Right renal pelvis (tissue), 4 donors: ENCODE measurements around the gene MCC. TPM values are rescaled to one million over a fixed set of nuclear protein-coding genes. Genes with fewer than 3 reads are reported as not detected.

Experiments
- DNase-seq, 4 donors: peaks; one replicate each; pipeline ENCODE4 v3.0.0-alpha.2; 2013; ENCODE audit warnings: low read depth in 4 of 4, low spot score in 3 of 4, missing footprints in 1 of 4
- polyA plus RNA-seq, 4 donors: library from polyadenylated mRNA; unstranded; fragments of 120-200 nt; gene quantifications; one replicate each; pipeline ENCODE4 v1.2.1, GENCODE V29; 2013; ENCODE audit not compliant: insufficient read length in 4 of 4

MCC gene
- polyA plus RNA-seq, 4 donors = 27.6 to 34.8 (median 32.4) TPM

DNA sequence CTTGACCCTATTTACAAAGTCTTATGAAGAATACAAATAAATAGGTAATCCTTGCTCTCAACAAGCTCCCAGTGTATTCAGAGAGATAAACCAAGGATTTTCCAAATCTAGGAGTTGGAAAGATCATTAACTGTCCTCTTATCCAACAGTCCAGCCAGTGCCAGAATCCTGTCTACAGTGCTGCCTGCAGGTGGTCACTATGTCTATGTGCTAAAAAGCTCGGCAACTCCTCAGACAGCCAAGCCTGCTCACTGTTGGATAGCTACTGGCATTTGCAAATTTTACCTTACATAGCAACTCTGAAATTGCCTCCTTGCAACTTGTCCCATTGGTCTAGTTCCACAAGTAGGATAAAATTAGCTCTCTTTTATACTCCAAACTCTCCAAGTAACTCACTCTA lies 324.2 kb downstream of the MCC start:
- DNase-seq = no peak

DNA sequence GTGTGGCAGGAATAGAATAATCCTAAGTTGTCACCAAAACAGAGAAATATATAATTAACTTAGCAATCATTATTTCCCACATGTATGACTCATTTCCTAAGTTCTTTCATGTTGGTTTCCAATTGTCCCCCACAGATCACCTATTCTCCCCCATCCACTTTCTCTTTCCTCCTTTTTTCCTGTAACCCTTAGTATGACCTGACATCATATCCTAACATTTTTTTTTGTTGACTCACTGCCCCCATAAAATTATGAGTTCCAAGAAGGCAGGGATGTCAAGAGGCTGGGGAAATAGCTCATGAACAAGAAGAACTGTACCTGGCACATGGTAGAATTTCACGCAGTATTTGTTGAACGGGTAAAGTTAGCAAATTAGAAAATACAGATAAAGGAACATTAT lies 324.9 kb downstream of the MCC start:
- no peak for DNase-seq

DNA sequence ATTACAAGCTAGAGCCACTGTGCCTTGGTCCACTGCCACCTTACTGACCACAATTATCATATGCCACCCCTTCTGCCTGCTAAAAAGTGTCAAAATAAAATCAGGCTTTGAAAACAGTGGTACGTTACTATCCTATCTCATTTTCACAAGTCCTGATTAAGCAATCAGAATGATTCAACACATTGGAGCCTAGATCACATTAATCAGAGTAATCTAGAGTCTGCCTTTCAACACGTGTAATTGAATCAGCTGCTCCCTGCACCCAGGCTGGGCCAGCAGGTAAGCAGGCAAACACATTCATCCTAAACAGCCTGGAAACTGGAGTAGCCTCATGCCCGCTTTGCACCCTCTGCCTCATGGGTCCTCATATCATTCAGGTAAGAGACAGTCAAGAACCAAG lies 325.5 kb downstream of the MCC start:
- DNase-seq = no peak

DNA sequence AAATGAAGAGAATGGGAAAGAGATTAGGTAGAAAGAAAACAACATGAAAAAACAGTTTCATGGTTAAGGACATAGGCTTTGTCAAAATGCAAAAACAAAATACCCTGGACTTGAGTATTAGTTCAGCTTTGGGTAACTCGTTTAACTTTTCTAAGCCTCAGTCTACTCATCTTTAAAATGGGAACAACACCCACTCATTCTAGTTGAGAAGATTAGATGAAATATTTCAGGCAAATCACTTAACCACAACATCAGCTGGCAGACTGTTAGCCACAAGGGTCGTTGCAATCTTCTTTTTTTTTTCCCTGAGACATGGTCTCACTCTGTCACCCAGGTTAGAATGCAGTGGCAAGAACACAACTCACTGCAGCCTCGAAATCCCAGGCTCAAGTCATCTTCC lies 326.0 kb downstream of the MCC start:
- DNase-seq = no peak

DNA sequence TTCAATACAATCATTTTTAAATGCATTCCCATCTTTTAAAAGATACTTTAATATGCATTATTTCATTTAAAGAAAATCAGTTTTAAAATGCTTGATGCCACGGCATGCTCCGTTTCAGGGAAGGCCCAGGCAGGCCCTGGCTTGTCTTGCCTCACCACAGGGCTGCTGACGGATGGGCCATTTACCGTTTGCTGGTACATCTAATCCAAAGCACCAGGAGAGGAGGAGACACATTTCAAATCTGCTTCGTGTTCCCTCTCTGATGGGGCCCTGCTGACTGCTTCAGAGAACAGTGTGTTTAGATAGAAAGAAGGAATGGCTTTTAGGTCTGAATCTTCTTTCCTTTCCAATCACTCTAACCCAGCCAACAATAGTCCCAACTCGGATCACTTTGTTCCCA lies 326.4 kb downstream of the MCC start:
- DNase-seq = no peak

DNA sequence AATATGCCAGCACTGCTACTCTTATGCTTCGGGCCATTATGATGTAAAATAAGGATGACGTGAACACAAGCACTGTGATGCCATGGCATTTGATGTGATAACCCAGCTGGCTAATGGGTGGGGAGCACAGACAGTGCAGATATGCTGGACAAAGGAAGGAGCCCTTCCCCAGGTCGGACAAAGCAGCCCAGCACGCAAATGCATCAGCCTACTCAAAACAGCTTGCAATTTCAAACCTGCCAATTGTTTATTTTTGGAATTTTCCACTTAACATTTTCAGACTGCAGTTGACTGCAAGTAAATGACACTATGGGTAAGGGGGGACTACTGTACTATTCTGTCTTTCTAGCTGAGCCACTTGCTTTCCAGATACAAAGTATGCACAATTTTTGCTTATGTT lies 330.4 kb downstream of the MCC start:
- no peak for DNase-seq

DNA sequence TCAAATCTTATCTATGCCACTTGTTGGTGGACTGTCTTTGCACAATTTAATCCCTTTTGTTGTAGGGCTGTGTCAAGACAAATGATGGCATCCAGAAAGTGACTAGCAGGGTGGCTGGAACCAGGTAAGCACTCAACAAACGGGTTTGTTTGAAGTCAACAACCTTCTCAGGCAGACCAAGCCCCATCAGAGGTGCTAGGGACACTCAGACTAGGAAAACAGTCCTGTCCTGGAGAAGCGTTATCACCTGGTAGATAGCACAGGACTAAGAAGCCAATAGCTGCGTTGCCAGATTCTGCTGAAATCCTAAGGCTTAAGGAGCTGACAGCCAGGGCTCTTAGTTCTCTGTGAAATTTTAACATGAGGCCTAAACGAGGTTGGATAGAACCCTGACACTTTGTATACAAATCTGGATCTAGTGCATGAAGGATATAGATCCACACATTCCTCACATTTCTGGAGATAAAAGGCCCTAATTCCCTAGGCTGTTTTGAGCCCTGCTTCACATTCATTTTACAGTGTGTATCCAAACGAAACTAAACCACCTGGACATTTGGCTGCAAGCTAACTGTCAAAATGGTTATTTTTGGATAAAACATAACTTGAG lies 331.9 kb downstream of the MCC start:
- no peak for DNase-seq

DNA sequence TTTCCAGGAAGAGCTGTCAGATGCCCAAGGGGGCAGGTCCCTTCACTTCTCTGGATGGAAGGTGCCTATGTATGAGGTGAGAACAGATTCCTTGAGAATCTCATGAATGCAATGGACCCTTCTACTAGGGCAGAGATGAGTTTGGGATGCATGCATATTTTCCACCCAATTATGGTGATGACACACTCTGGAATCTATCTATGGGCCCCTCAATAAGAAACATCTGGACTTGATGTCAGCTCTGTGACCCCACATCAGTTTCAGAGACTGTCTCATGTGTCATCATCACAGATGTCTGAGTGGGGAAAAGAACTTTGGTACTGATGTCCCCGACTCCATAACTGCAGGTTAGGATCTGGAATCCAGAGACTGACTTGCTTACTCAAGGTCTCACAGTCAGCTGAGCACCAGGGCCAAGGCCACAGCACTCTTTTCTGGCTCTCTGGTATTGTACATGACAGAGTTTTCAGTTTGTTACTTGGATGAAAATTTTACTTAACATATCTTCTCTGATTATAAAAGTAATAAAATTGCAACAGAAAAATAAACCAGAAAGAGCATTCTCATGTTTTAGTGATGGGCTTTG lies 334.6 kb downstream of the MCC start:
- DNase-seq = no peak

DNA sequence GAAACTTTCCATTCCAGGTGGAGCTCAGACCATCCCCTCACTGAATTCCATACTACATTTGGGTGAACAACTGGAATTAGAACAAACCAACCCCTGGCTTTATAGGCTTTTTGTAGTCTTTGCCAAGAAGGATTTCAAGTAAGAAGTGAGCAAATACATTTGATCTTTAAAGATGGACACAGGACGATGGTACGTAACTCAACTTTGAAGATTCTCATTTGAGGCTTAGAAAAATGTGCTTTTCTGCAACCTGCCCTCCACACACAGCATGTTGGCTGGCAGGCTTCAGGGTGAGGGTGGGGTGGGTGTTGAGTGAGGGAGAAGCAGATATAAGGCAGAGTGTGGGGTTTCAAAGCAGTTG lies 335.9 kb downstream of the MCC start:
- no peak for DNase-seq

DNA sequence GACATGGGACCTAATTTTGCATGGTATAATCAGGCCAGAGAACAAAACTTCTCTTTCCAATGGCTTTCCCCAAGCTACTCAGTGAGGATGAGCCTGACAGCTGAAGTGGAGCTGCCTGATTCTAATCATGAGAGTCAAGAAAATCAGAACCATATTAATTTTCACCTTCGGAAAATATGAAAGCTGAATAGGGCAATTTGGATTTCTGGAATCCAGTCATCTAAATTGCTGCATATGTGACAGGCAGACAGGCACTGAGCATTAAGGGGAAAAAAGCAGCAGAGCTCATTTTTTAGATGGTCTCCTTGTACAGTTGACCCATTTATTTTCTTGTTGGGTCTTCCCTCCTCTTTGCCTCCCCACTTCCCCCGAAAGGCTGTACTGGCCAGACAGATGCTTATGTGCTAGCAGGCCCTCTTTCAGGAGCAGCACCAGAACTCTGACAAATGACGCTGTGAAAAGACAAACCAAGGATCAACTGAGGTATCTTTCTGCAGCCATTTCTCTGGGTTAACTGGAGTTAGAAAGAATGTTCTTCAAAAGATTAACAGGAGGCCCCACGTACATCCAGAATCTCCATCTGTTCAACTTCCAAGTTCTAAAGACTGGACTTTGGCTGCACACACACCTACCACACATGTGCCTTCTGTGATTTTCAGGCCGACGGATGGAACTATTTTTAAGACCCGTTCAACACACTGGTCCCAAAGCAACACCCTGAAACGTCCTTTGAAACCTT lies 336.4 kb downstream of the MCC start:
- DNase-seq = no peak

DNA sequence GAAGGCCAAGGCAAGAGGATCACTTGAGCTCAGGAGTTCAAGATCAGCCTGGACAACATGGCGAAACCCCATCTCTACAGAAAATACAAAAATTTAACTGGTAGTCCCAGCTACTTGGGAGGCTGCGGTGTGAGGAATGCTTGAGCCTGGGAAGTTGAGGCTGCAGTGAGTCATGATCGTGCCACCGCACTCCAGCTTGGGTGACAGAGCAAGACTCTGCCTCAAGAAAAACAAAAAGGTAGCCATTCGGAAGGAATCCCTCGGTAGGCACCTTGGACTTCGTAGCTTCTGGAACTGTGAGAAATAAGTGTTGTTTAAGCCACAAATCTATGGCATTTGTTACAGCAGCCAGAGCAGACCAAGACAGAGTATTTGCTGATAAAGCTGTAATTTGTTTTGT lies 337.4 kb downstream of the MCC start:
- DNase-seq = no peak

DNA sequence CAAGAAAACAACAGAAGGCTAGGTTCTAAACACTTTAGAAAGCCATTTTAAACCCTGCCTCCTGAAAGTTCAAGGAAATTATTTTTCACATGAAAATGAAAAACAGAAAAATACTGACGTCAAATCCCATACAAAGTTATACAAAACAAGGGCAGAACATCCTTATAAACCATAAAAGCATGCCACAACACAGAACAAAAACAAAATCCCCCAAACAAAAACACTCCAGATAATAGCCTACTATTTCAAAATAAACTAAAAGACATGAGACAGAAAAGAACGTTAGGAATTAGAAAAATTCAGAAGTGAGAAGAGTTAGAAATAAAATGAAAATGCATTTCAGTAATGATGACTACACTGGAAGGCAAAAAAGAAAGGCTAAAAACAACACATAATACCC lies 338.0 kb downstream of the MCC start:
- DNase-seq = no peak

DNA sequence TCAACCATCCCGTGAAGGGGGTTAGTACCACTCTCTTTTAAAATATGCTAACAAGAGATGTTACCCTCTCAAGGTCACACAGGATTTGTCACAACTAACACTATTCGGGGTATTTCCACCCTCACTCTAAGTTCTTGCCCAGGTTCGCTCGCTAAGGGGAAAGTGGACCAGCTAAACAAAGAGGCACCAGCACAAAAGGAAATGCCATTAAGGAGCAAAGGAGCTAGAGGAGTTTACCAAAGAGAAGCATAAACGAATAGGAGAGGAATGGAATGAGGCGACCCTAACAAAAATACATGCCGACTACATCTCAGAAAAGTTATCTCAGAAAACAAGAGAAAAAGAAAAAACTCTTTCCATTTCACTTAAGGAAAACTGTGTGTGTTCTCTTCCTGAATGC lies 340.7 kb downstream of the MCC start:
- no peak for DNase-seq

DNA sequence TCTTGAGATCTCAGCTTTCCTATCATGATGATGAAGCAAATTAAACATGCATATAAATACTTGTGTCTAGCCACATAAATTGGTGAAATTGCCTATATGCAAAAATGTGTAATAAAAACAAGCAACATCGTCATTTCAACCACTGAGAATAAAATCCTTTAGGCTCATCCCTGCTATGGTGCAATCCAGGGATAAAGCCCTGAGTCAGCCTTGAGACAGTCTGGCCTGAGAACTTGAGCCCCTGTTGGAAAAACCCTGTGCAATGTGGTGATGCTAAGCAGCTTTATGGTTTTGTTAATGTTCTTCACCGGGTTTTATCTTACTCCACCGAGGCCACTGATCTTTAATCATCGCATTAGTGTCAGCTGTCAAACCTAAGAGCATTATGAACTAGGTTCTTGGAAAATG lies 341.1 kb downstream of the MCC start:
- DNase-seq = no peak

DNA sequence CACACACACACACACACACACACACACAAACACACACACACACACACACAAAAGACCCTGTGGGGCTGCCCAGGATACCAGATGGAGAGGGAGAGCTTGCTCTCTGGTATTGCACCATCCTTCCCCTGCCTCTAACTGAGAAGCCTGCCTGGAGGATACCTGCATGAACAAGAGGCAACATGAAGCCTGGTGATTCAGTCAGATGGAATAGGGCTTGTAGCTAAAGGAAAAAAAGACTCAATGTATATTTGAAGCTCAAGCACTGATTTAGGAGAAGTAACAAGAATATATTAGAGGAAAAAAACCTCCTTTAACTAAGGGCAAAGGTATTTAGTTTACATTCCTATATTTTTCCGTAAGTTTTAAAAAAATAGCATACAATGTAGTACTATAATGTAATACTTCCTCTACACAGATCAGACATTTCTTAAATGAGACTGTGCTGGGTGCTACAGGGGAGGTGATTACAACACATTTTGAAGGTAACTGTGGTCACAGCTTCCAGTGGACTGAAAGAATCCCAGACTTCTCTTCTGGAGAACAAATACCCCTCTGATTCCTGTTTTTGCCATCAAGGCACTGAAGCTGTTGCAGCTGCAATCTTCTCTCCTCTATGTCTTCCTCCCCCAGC lies 342.4 kb downstream of the MCC start:
- DNase-seq = no peak

DNA sequence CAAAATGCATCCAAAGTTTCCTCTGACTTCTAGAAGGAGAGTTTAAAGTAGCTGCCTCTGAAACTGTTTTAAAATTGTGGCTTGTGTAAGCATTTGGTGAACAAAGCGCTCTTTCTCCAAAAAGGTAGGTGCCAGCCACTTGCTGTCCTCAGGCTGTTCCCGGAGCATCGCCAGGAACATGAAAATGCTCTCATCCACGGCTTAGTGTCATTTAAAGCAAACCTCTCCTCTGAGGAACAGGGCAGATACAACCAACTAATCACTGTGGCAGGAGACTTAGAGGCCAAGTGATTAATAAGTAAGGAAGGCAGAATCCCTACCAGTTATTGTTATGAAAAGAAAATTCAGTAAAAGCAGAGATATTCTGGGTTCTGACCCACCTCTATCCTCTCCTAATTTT lies 346.1 kb downstream of the MCC start:
- DNase-seq = no peak

DNA sequence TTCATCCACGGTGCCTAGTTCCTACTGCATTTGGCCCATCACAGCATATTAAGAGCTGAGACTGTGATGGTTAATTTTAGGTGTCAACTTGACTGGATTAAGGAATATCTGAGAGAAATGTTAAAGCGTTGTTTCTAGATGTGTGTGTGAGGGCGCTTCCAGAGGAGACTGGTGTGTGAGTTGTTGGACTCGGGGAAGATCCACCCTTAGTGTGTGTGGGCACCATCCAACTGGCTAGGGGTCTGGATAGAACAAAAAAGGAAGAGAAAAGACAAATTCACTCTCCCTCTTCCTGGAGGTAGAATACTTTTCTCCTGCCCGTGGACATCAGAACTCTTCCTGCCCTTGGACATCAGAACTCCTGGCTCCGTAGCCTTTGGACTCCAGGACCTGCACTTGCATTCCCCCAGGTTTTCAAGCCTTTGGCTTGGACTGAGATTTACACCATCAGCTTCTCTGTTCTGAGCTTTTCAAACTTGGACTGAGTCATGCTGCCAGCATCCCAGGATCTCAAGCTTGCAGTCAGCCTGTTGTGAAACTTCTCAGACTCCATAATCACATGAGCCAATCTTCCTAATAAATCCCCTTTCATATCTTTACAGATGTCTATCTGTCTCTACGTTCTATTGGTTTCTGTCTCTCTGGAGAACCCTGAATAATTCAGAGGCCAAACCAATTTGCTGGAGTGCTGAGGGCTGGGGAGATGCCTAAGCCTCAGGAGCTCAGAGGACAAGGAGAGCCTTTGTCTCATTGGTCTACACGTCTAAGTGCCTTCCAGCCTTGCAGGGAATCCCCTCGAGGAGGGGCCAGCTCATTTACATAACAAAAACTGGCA lies 347.2 kb downstream of the MCC start:
- DNase-seq = no peak

DNA sequence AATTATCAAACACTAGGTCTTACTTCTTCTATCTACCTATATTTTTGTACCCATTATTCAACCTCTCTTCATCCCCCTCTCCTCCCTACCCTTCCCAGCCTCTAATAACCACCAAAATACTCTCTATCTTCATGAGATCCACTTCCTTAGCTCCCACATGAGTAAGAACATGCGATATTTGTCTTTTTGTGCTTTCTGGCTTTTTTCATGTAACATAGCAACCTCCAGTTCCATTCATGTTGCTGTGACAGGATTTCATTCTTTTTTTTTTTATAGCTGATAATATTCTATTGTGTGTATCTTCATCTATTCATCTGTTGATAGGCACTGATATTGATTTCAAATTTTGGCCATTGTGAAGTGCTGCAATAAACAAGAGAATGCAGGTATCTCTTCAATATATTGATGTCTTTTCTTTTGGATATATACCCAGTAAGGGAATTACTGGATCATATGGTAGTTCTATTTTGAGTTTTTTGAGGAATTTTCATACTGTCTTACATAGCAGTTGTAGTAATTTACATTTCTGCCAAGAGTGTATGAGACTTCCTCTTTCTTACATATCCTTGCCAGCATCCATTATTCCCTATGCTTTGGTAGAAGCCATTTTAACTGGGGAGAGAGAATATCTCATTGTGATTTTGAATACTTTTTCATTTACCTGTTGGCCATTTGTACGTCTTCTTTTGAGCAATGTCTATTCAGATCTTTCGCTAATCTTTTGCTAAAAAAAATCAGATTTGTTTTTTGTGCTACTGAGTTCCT lies 354.9 kb downstream of the MCC start:
- no peak for DNase-seq

DNA sequence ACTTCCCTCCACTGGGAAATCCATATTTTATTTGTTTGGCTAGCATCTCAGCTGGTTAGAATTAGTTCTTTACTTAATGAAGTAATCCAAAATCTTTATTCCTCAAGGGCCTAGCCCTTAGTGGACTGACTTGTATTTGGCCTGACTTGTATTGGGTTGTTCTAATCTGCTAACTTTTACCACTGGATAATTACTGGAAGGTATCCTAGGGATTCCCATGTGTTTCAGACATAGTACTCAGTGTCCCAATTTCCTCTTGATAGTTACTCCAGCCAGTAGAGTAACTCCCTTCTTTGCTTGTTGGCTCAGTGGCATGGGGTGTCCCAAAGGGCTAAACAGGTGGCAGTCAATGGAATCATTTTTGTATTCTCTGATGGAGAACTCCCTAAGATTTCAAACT lies 355.7 kb downstream of the MCC start:
- no peak for DNase-seq

DNA sequence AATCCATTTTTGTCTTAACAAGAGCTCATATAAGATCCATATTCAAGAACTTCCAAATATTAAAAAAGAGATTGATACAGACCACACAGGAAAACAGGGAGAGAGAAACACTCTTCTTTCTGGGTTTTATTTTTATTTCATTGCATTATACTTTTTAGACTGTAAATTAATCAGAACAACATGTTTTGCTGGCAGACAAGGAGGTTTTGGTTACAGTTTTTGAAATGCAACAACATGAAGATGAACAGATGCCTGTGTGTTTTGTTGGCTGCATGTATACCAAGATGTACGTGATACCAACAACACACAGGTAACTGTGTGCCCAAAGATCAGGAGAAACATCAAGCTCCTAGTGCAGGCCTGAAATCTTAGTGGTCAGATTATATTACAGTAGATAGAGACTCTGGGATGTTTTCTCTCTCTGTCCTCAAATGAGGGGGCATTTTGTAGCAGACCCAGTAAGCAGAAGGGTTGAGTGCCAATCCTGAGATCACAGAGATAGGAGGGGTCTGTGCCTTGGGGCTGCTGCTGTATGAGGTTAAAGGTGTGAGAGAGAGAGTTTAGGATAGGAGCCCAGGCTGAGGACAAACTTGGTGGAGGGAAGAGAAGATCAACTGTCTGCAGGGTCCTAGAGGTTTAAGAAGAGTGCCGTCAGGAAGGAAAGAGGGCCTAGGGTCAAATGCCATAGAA lies 359.5 kb downstream of the MCC start:
- DNase-seq = no peak
